GM21723 (cell line): ENCODE results near the gene ACACA.

ENCODE experiments used
- ATAC-seq: cut with Tn5 transposase; IDR thresholded peaks from one replicate; pipeline ENCODE4 v1.9.1; 2021; ENCODE audit warnings: mild to moderate bottlenecking, moderate library complexity; ENCODE audit not compliant: unreplicated experiment

ACACA gene

GRCh38 chr17:37052450-37052849 lies 354.2 kb downstream of the ACACA start:
- no peak for ATAC-seq

GRCh38 chr17:37051833-37052232 lies 354.8 kb downstream of the ACACA start:
- no peak for ATAC-seq

GRCh38 chr17:37051381-37051780 lies 355.3 kb downstream of the ACACA start:
- ATAC-seq = no peak

- no peak for ATAC-seq
Measured at GRCh38 chr17:37050920-37051319, 355.7 kb downstream of the ACACA start.

GRCh38 chr17:37048811-37049210 lies 357.8 kb downstream of the ACACA start:
- ATAC-seq = no peak

- no peak for ATAC-seq
Measured at GRCh38 chr17:37047631-37048104, 359.0 kb downstream of the ACACA start.

- ATAC-seq = no peak
Measured at GRCh38 chr17:37045351-37045922, 361.2 kb downstream of the ACACA start.

- ATAC-seq = no peak
Measured at GRCh38 chr17:37043201-37043600, 363.4 kb downstream of the ACACA start.

GRCh38 chr17:37041932-37042331 lies 364.7 kb downstream of the ACACA start:
- no peak for ATAC-seq

GRCh38 chr17:37039269-37039668 lies 367.4 kb downstream of the ACACA start:
- ATAC-seq = no peak

GRCh38 chr17:37037590-37038155 lies 369.0 kb downstream of the ACACA start:
- no peak for ATAC-seq
